Thyroid gland (tissue), 4 donors: ENCODE data around the gene EDNRB. TPM values are rescaled to one million over a fixed set of nuclear protein-coding genes. Genes with fewer than 3 reads are reported as not detected.

Experiments
- DNase-seq, 2 donors: peaks; one replicate each; pipeline ENCODE4 v3.0.0-alpha.2; 2019
- H3K27ac ChIP-seq, 3 donors: fragments of 200-600 bp; sonication (generic); 1 replicate in 2 of 3; 2 replicates in 1 of 3; pipeline ENCODE4 v1.5.1; 2016 to 2019; ENCODE audit warnings: mild to moderate bottlenecking in 1 of 3, moderate library complexity in 1 of 3
- H3K27me3 ChIP-seq: fragments of 200-600 bp; sonication (generic); one replicate; pipeline ENCODE4 v1.5.1; 2019
- H3K36me3 ChIP-seq, 2 donors: fragments of 200-600 bp; sonication (generic); one replicate each; pipeline ENCODE4 v1.5.1; 2016 to 2019
- H3K4me1 ChIP-seq, 2 donors: fragments of 200-600 bp; sonication (generic); one replicate each; pipeline ENCODE4 v1.5.1; 2017 to 2019
- H3K4me3 ChIP-seq, 3 donors: fragments of 200-600 bp; sonication (generic); replicated peaks in 1 of 3; 1 replicate in 2 of 3; 2 replicates in 1 of 3; pipeline ENCODE4 v1.5.1; 2016; ENCODE audit warnings: mild to moderate bottlenecking in 1 of 3
- H3K9me3 ChIP-seq: fragments of 200-600 bp; sonication (generic); one replicate; pipeline ENCODE4 v1.5.1; 2017
- POLR2A ChIP-seq, 2 donors: fragments of 450-650 bp; IDR thresholded peaks; one replicate each; pipeline ENCODE4 v1.6.1; 2017; ENCODE audit warnings: antibody characterized with exemption in 2 of 2, mild to moderate bottlenecking in 2 of 2, moderate library complexity in 1 of 2
- WGBS, 2 donors: methylation state at CpG; one replicate each; pipeline ENCODE4 v1.1.5; 2017; 5-methylcytosine and 5-hydroxymethylcytosine counted together
- intact Hi-C: fragments of 100-400 bp; cut with DNase I; formaldehyde crosslinking; loops from one replicate; pipeline ENCODE4 v1.15.1; 2023
- total RNA-seq, 4 donors: library from RNA; depleted of rRNA; stranded (reverse); fragments of >200 nt; gene quantifications; one replicate each; pipeline ENCODE4 v1.2.3, GENCODE V29; 2016
- TF ChIP-seq, protein P1 (sequence below), 6 experiments: fragments of 200-600 bp in 3 of 6; fragments of 450-650 bp in 3 of 6; sonication (generic) in 3 of 6; IDR thresholded peaks; one replicate each; pipeline ENCODE4 v1.5.1; 2016 to 2019; ENCODE audit warnings: antibody characterized with exemption in 6 of 6, mild to moderate bottlenecking in 2 of 6, inconsistent platforms in 1 of 6, moderate library complexity in 1 of 6

Gene EDNRB
- total RNA-seq, 4 donors from 2014 or later, result 29.3 to 109 (median 60.3) TPM

DNA sequence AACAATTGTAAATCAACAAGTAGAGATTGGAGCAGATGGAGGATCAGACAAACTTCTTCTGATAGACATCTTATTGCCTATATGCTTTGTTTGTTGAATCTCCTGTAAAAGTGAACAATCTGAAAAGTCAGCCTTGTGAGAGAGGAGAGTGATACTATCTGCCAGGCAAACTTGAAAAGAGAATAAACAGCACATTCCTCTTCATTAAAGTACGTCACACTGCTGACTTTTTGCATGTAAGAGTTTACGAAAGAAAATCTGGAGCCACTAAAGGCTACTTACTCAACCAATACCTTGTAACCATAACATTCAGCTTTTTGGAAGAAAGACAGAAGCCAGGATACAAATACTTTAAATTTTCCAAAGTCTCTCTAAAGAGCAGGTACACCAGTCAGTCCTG is 42.5 kb downstream of the EDNRB start:
- Histone ChIP-seq H3K4me1 (peaks cover 18 to 24% of the 10 kb centered on the region in 2 donors), H3K27me3 (no peaks in the 10 kb centered on the region), H3K27ac (peak overlapping the region; percentile 58 to 91 (median 64)), H3K36me3 (no peaks in the 10 kb centered on the region), H3K9me3 (no peaks in the 10 kb centered on the region), H3K4me3 (no peak overlapping the region)
- intact Hi-C loops, result no loop called here
- 25 to 30% methylated on average over 2 of the region's 2 CpGs for WGBS, 2 donors
- TF ChIP-seq, protein P1, sequence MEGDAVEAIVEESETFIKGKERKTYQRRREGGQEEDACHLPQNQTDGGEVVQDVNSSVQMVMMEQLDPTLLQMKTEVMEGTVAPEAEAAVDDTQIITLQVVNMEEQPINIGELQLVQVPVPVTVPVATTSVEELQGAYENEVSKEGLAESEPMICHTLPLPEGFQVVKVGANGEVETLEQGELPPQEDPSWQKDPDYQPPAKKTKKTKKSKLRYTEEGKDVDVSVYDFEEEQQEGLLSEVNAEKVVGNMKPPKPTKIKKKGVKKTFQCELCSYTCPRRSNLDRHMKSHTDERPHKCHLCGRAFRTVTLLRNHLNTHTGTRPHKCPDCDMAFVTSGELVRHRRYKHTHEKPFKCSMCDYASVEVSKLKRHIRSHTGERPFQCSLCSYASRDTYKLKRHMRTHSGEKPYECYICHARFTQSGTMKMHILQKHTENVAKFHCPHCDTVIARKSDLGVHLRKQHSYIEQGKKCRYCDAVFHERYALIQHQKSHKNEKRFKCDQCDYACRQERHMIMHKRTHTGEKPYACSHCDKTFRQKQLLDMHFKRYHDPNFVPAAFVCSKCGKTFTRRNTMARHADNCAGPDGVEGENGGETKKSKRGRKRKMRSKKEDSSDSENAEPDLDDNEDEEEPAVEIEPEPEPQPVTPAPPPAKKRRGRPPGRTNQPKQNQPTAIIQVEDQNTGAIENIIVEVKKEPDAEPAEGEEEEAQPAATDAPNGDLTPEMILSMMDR (IDR thresholded peaks at IDR 0.05), result no peak
- TF ChIP-seq POLR2A (IDR thresholded peaks at IDR 0.05), result peak in 1 of 2 donors; percentile 52
- no peak for DNase-seq

DNA sequence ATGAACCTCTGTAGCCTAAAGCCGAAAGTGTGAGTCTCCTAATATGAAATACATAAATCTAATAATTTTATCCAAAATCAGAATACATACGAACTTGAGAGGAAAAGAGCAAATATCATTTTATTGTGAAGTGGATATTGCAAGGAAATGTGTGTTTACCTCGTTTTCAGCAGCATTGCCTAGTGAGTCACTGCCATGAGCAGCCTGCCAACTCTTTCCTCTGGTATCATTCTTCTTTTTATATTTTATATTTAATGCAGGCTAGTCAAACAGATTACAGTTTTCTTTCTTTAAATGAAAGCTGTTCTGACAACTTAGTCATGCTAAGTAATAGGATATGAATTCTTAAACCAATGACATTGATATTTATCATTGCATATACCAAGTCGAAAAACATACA is 44.2 kb downstream of the EDNRB start:
- Histone ChIP-seq H3K9me3 (no peaks in the 10 kb centered on the region), H3K27me3 (no peaks in the 10 kb centered on the region), H3K36me3 (no peaks in the 10 kb centered on the region), H3K4me3 (no peak overlapping the region), H3K4me1 (peaks cover 18 to 25% of the 10 kb centered on the region in 2 donors), H3K27ac (peak overlapping the region in 1 of 3 donors; percentile 91)
- intact Hi-C loops, result no loop called here
- TF ChIP-seq POLR2A (IDR thresholded peaks at IDR 0.05), result no peak
- TF ChIP-seq, protein P1 (IDR thresholded peaks at IDR 0.05), result no peak
- WGBS, 2 donors, result 72 to 85% methylated on average over 4 of the region's 4 CpGs
- DNase-seq, result no peak

DNA sequence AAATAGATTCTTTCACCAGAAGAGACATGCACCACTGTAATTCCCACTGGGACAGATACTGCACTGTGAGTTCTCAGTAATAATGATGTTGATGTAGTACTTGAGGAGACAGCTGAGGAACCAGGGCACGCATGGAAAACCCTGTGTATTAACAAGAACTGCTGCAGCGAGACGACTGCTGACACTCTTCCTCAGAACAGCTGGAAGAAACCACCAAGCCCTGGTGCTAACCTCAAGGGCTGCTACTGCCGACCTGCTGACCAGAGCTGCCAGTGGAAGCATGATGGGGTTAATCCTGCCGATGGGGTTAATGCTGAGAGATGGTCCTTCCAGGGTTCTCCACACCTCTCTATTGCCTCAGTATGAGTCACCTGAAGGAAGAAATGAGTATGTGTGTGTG is 45.6 kb downstream of the EDNRB start:
- TF ChIP-seq POLR2A (IDR thresholded peaks at IDR 0.05), result no peak
- TF ChIP-seq, protein P1 (IDR thresholded peaks at IDR 0.05), result no peak
- Histone ChIP-seq H3K27me3 (no peaks in the 10 kb centered on the region), H3K36me3 (no peaks in the 10 kb centered on the region), H3K4me3 (no peak overlapping the region), H3K27ac (peak overlapping the region in 1 of 3 donors; percentile 37), H3K4me1 (peaks cover 18 to 25% of the 10 kb centered on the region in 2 donors), H3K9me3 (no peaks in the 10 kb centered on the region)
- intact Hi-C loops, result no loop called here
- WGBS, 2 donors, result 57 to 58% methylated on average over 5 of the region's 5 CpGs
- DNase-seq, result no peak

DNA sequence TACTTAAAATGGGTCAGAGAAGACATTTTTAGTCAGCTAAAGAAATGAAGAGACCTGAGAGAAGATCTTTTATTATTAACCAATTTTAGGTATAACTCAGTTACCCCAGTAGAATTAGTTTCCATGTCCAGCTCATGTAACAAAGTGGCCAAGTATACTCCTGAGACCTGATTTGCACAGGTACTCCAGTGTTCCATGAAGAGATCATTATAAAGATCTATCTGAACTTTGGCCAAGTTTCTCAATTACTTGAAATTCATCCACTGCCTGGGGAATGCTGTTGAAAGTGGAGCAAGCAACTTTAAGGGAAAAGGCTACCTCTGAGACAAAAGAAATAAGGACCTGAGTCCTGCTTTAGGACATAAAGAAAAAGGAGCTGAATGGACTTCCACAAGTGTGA is 47.0 kb downstream of the EDNRB start:
- H3K9me3 ChIP-seq, result no peaks in the 10 kb centered on the region

DNA sequence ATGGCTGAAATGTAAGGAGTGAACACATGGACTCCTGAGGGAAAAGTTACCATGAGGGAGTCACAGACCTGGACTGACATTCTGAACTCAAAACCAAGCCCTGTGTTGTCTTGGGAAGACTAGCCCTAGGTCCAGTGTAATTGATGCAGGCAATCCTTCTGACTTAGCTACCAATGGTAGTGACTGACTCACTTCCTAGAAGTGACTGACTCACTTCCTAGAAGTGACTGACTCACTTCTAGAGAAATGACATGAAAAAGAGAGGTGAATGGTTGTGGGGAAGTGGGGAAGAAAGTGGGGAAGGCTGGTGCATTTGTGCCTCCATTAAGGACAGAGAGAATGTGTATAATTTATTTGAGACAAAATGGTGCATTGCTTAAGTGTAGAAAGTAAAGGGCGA is 49.9 kb downstream of the EDNRB start:
- WGBS, 2 donors, result 98 to 100% methylated on average over 1 of the region's 1 CpG
- intact Hi-C loops, result no loop called here
- TF ChIP-seq, protein P1 (IDR thresholded peaks at IDR 0.05), result no peak
- no peak for TF ChIP-seq POLR2A (IDR thresholded peaks at IDR 0.05)

More for the DNA sequence above, 47.0 kb downstream of the EDNRB start:
- intact Hi-C loops, result no loop called here
- Histone ChIP-seq H3K27me3 (no peaks in the 10 kb centered on the region), H3K4me1 (peaks cover 6 to 16% of the 10 kb centered on the region in 2 donors), H3K27ac (peak overlapping the region; percentile 14 to 63 (median 30)), H3K36me3 (no peaks in the 10 kb centered on the region), H3K4me3 (no peak overlapping the region)
- no peak for DNase-seq
- TF ChIP-seq, protein P1 (IDR thresholded peaks at IDR 0.05), result no peak
- TF ChIP-seq POLR2A (IDR thresholded peaks at IDR 0.05), result no peak

More for the DNA sequence above, 49.9 kb downstream of the EDNRB start:
- Histone ChIP-seq H3K4me3 (no peak overlapping the region), H3K36me3 (no peaks in the 10 kb centered on the region), H3K27ac (no peak overlapping the region), H3K4me1 (peaks cover 0 to 10% of the 10 kb centered on the region in 2 donors), H3K27me3 (no peaks in the 10 kb centered on the region), H3K9me3 (no peaks in the 10 kb centered on the region)
- DNase-seq, result no peak
